Urinary bladder (tissue), 4 donors: ENCODE data around the gene TAPBPL. TPM values are rescaled to one million over a fixed set of nuclear protein-coding genes. Genes with fewer than 3 reads are reported as not detected.
A peak's percentile ranks its signal among the peaks of the same experiment; 100 is the strongest.

Experiments used
- DNase-seq: peaks from one replicate; pipeline ENCODE4 v3.0.0-alpha.2; 2015; ENCODE audit errors: extremely low spot score
- H3K27ac ChIP-seq: one replicate; pipeline ENCODE4 v1.5.1; 2013; ENCODE audit warnings: low read depth, mild to moderate bottlenecking, moderate library complexity
- H3K36me3 ChIP-seq: one replicate; pipeline ENCODE4 v1.6.1; 2013; ENCODE audit warnings: mild to moderate bottlenecking, moderate library complexity; ENCODE audit not compliant: insufficient read depth
- H3K4me1 ChIP-seq: one replicate; pipeline ENCODE4 v1.6.1; 2013; ENCODE audit warnings: mild to moderate bottlenecking, moderate library complexity; ENCODE audit not compliant: insufficient read depth
- H3K4me3 ChIP-seq: one replicate; pipeline ENCODE4 v1.5.1; 2013; ENCODE audit warnings: low read depth, low read length
- WGBS: extraction: QIAGEN DNeasy Blood & Tissue Kit; methylation state at CpG from one replicate; pipeline ENCODE4 v1.1.7; 2013; 5-methylcytosine and 5-hydroxymethylcytosine counted together
- polyA plus RNA-seq: library from polyadenylated mRNA; stranded (reverse); fragments of 200-250 nt; gene quantifications from one replicate; pipeline ENCODE4 v1.2.3, GENCODE V29; 2013
- total RNA-seq: library from RNA; depleted of rRNA; stranded (reverse); fragments of >200 nt; gene quantifications from one replicate; pipeline ENCODE4 v1.2.3, GENCODE V29; 2014
- donor health status: healthy with polysubstance abuse.
- donor health status: healthy.

The TAPBPL gene
- total RNA-seq (11.1 TPM), polyA plus RNA-seq (21.8 TPM)

DNA sequence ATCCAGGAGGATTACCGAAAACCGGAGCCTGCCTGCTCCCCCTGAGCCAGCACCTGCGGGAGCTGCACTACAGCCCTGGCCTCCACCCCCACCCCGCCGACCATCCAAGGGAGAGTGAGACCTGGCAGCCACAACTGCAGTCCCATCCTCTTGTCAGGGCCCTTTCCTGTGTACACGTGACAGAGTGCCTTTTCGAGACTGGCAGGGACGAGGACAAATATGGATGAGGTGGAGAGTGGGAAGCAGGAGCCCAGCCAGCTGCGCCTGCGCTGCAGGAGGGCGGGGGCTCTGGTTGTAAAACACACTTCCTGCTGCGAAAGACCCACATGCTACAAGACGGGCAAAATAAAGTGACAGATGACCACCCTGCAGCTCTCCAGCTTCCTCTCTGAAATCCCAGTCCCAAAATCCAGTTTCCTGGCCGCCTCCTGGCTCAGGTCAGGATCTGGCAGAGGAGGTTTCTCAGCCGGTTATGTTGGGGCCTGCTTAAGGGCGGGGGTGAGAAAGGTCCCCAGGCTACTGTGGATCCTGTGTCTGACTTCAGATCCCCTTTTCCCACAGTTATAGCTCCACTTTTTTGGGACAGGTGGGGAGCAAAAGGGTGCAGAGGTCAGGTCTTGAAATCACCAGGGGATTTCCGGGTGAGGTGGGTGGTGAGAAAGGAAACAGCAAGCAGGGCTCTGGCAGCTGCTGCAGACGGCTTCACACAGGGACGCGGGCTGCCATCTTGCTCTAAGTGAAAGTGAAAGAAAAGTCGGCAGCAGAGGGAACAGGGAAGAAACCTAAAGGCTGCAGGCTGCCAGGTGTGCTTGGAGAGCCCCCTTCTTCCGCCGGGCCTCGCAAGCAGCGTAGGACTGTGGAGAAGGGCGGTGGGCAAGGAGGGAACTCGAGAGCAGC lies at the start of gene TAPBPL:
Gene TAPBPL, plus strand, starts transcription at position 695 of the 897 bp plus-strand sequence. CDS start 207 bp downstream, outside the sequence.
- WGBS: under 1% methylated on average over 27 of the region's 27 CpGs
- peak within 1 kb of the TSS; percentile 94 for H3K27ac ChIP-seq
- peak within 1 kb of the TSS; percentile 68 for H3K4me3 ChIP-seq
- peak; percentile 78 for DNase-seq
- H3K36me3 ChIP-seq: no peaks in the 10 kb centered on the region
- no peaks in the 10 kb centered on the region for H3K4me1 ChIP-seq

DNA sequence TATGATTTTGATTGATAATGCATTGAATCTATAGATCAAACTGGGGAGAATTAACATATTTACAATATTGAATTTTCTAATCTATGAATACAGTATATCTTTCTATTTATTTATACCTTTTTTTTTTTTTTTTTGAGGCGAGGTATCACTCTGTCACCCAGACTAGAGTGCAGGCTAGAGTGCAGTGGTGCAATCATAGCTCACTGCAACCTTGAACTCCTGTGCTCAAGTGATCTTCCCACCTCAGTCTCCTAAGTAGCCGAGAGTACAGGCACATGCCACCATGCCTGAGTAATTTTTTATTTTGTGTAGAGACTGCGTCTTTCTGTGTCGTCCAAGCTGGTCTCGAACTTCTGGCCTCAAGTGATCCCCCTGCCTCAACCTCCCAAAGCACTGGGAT lies 47.5 kb upstream of the TAPBPL start:
- no peak for DNase-seq
- Histone ChIP-seq H3K4me3 (no peak overlapping the region), H3K4me1 (no peaks in the 10 kb centered on the region), H3K36me3 (no peaks in the 10 kb centered on the region), H3K27ac (no peak overlapping the region)
- 96% methylated on average over 5 of the region's 5 CpGs for WGBS

DNA sequence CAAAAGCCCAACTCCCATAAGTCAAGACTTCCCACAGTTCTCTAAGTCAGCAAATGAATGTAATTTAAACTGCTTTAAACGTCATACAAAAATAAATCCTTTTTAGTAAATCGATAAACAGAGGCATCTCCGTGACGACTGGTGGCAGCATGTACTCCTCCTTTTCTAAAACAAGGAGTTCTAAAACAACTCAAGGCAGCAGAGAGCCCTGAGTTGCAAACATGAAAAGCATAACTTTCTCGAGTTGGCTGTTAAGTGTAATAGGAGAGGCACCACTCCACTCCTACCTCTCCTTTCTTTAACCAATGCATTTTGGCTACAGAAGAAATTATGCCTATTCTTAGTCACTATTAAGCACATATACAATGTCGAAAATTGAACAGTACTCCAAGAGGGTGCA lies 45.9 kb upstream of the TAPBPL start:
- DNase-seq: no peak
- Histone ChIP-seq H3K27ac (no peak overlapping the region), H3K4me1 (no peaks in the 10 kb centered on the region), H3K36me3 (no peaks in the 10 kb centered on the region), H3K4me3 (no peak overlapping the region)
- 68% methylated on average over 6 of the region's 6 CpGs for WGBS

- H3K4me3 ChIP-seq: no peak overlapping the region
- no peak for DNase-seq
- no peaks in the 10 kb centered on the region for H3K36me3 ChIP-seq
- H3K4me1 ChIP-seq: no peaks in the 10 kb centered on the region
- H3K27ac ChIP-seq: no peak overlapping the region
- 95% methylated on average over 10 of the region's 10 CpGs for WGBS
Measured at GRCh38 chr12:6407236-6407954, 44.4 kb upstream of the TAPBPL start.

GRCh38 chr12:6416596-6416995 lies 35.2 kb upstream of the TAPBPL start:
- Histone ChIP-seq H3K36me3 (no peaks in the 10 kb centered on the region), H3K27ac (no peak overlapping the region), H3K4me1 (no peaks in the 10 kb centered on the region), H3K4me3 (no peak overlapping the region)
- DNase-seq: no peak
- WGBS: 89% methylated on average over 3 of the region's 3 CpGs

- no peak for DNase-seq
- WGBS: 79% methylated on average over 6 of the region's 6 CpGs
- no peaks in the 10 kb centered on the region for H3K36me3 ChIP-seq
- H3K4me3 ChIP-seq: no peak overlapping the region
- no peak overlapping the region for H3K27ac ChIP-seq
- H3K4me1 ChIP-seq: no peaks in the 10 kb centered on the region
Measured at GRCh38 chr12:6418796-6419195, 33.0 kb upstream of the TAPBPL start.

DNA sequence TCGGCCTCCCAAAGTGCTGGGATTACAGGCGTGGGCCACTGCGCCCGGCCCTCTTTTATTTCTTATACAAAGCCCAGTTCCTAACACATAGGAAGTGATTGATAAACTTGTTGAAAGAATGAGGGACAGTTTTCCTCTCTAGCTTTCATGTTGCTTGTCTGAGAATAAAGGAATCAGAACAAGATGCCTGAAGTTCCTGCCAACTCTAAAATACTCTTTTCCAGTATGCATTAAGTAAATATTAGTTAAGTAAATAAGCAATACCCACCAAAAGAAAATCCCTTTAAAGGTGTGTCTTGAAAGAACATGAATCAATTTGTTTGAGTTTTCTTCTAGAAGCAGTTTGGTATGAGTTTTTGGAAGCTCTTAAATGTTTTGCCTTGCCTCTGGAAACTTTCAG lies 31.5 kb upstream of the TAPBPL start:
- H3K4me3 ChIP-seq: no peak overlapping the region
- WGBS: 47% methylated on average over 4 of the region's 4 CpGs
- H3K36me3 ChIP-seq: no peaks in the 10 kb centered on the region
- no peaks in the 10 kb centered on the region for H3K4me1 ChIP-seq
- no peak for DNase-seq
- no peak overlapping the region for H3K27ac ChIP-seq

- Histone ChIP-seq H3K4me1 (no peaks in the 10 kb centered on the region), H3K27ac (no peak overlapping the region), H3K4me3 (no peak overlapping the region), H3K36me3 (no peaks in the 10 kb centered on the region)
- WGBS: 8% methylated on average over 9 of the region's 9 CpGs
- DNase-seq: peak; percentile 60
Measured at GRCh38 chr12:6423267-6424007, 28.4 kb upstream of the TAPBPL start.

GRCh38 chr12:6424008-6424347 lies 27.9 kb upstream of the TAPBPL start:
- Histone ChIP-seq H3K4me1 (no peaks in the 10 kb centered on the region), H3K4me3 (no peak overlapping the region), H3K27ac (no peak overlapping the region), H3K36me3 (no peaks in the 10 kb centered on the region)
- no peak for DNase-seq
- 61% methylated on average over 6 of the region's 6 CpGs for WGBS

GRCh38 chr12:6424866-6425265 lies 27.0 kb upstream of the TAPBPL start:
- 85% methylated on average over 8 of the region's 8 CpGs for WGBS
- Histone ChIP-seq H3K4me3 (no peak overlapping the region), H3K4me1 (no peaks in the 10 kb centered on the region), H3K27ac (no peak overlapping the region), H3K36me3 (no peaks in the 10 kb centered on the region)
- DNase-seq: no peak

- H3K27ac ChIP-seq: no peak overlapping the region
- no peak overlapping the region for H3K4me3 ChIP-seq
- 81% methylated on average over 23 of the region's 23 CpGs for WGBS
- DNase-seq: no peak
- no peaks in the 10 kb centered on the region for H3K36me3 ChIP-seq
- H3K4me1 ChIP-seq: no peaks in the 10 kb centered on the region
Measured at GRCh38 chr12:6425590-6426531, 26.0 kb upstream of the TAPBPL start.

GRCh38 chr12:6426882-6427671 lies 24.8 kb upstream of the TAPBPL start:
- 81% methylated on average over 14 of the region's 14 CpGs for WGBS
- Histone ChIP-seq H3K4me3 (no peak overlapping the region), H3K4me1 (no peaks in the 10 kb centered on the region), H3K27ac (no peak overlapping the region), H3K36me3 (no peaks in the 10 kb centered on the region)
- no peak for DNase-seq
